OCI-M2 (cell line): Measurements from ENCODE around the gene C14orf93.
A peak's percentile ranks its signal among the peaks of the same experiment; 100 is the strongest.

Source experiments
- DNase-seq: peaks from one replicate; lab custom pipeline; 2025; ENCODE audit not compliant: unreplicated experiment; lab: John Stamatoyannopoulos, UW

Gene C14orf93

DNA sequence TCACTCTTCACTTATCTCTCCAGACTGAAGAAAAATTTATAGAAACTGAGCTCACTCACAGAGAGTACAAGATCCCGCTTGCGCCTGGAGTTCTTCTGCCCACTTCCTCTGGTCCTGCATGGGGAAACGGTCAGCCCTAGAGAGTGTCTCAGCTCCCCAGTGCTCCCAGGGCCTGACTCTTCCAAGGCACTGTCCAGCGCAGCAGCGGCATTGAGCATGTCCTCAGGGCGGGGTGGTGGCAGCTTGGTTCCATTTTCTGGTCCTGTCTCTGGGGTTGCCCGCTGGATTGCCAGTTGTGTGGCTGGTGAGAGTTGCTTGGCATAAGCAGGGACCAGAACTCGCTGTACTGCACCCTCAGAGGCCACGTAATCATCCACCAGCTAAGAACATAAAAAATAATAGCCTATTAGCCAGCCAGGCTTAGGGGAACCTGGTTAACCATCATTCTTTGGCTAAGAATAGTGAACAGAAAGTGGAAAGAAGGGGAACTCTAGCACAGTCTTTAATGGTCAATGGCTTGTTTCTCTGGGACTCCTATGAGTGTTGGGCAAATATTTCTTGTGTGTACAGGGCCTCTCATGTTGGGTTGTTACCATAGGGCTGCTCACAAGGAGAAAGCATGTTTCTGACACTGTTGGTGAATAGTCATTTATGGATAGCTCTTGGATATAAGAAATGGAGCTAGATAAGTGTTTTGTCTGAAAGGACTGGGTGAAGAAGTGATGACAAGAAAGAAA lies 13.9 kb downstream of the C14orf93 start:
- no peak for DNase-seq

DNA sequence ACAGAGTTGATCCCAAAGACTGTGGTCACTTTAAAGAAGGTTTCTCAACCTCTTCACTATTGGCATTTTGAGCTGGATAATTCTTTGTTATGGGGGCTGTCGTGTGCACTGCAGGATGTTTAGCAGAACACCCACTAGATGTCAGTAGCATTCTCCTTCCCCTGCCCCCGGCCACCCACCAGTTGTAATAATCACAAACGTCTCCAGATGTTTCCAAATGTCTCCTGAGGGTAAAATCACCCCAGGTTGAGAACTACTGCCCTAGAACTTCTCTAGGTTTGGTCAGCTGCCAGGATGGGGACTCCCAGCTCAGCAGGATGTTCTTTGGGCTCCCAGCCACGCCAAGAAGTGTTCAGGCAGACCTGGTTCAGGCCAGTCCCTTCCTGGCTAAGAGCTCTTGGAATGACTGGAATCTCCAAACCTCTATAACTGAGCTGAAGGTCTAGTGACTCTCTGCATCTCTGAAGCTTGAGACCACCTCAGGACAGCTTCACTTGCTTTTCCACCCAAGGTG lies 15.1 kb downstream of the C14orf93 start:
- DNase-seq = no peak

DNA sequence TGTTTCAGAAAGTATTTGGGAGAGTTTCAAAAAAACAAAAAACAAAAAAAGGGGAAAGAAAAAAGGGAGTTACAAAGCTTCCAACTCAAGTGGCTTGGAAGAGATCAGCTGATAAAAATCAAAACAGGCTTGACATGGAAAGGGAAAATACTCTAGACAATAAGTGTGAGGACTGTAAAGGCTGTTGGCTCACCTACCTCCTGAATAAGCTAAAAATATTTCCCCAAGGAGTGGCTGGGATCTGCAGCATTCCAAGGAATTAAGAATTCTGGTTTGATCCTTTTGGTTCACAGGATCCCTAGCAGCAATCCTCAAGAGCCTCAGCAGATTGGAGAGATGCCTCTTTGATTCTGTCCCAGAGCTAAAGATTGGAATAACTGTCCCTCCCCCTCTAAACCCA lies 16.4 kb downstream of the C14orf93 start:
- DNase-seq = no peak

DNA sequence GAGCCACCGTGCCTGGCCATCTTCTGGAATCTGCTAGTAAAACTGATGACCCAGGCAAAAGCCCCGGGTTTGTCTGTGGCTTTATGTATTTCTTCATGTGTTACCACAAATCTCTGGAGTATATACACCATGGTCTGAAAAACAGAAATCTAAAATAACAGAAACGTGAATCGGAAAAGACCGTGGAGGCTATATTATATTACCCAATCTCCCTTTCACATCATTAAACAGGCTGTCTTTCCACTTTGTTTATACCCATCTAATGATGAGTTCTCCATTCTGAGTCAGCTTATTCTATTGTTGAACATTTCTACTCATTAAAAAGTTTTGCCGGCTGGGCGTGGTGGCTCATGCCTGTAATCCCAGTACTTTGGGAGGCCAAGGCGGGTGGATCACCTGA lies 18.1 kb downstream of the C14orf93 start:
- DNase-seq = no peak

DNA sequence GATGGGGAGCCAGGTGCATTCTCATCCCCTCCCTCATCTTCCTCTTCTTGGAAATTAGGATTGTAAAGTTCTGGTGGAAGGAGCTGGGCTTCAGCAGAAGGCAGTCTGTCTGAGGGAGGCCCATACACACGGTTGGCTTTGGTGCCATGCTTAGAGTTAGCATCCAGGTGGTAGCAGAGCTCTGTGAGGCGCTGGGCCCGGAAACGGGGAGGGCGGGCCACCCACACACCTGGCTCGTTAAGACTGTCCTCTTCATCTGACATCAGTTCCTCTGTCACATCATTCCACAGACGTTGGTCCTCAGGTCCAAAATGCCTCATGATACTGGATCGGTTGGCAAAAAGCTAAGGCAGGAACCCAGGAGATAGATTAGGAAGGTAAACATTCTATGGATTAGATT lies 22.7 kb downstream of the C14orf93 start:
- DNase-seq = no peak

DNA sequence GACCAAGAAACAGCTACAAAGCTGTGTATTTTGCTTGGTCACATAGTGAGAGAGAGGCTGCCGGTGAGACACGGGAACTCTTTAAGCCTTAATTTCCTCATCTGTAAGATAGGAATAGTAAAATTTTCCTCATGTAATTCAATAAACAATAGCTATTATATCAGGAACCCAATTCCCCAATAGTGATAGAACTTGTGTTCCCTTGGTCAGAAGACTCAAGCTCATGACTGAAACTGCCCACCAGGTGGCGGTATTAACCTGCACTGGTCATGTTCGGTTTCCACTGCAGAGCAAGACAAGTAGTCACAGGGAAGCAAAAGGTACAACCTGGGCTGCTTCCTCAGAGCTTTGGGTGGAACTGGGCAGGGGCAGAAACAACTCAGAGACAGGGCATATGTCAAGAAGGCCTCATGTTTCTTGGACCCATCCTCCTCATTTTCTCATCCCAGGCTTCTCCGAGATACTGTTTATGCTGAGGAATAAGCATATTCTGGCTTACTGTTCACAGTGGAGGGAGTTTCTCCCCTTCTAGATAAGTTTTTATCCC lies 23.4 kb downstream of the C14orf93 start:
- peak; percentile 82 for DNase-seq

DNA sequence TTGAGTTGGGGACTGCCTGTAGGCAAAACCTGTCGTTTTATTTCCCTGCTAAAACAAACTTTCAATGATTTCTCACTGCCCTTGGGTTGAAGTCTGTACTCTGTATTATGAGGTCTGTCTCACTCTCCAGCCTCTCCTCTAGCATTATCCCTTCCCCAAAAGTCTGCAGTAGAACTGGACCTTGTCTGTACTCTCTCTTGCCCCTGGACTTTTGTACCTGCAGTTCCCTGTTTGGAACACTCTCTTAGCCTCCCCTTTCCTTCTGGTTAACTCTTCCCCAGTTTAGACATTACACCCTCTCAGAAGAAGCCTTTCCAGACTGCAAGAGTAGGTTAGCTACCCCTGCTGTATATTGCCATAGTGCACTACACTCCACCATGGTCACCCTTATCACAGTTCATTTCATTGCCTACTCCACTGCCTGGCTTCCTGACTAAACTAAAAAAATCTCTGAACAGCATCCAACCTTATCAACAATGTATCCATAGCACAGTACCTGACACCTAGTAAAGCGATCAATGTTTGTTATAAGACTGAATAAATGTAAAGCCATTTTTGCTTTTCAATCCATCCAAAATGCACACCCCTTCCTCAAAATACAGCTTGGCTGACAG lies 23.9 kb downstream of the C14orf93 start:
- DNase-seq = no peak

DNA sequence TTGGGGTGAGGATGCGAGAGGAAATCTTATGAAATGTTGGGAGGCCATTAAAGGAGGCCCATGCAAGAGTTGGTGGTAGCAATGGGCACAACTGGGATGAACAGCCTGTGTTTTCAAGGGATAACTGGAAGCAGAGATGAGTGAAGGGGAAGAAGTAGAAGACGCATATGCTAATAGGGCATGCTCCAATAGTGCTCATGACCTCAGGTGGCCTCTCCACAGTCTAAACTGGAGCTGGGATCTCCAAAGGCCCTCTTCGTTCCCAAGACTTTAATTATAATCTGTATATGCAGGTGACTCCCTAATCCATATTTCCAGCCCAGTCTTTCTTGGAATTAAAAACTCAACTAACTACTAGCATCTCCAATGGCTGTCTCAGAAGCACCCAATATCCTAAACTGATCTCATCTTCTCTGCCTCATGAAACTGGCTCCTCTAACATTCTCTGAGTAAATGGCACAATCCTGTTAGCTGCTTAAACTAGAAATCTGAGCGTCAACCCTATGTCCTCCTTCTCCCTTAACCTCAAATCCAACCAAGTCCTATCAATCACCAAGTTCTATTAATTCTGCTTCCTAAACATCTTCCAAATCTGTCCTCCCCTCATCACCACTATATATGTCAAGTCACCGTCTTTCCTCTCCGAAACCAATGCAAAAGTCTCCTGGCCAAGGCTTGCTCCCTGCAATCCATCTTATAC lies 24.8 kb downstream of the C14orf93 start:
- no peak for DNase-seq

DNA sequence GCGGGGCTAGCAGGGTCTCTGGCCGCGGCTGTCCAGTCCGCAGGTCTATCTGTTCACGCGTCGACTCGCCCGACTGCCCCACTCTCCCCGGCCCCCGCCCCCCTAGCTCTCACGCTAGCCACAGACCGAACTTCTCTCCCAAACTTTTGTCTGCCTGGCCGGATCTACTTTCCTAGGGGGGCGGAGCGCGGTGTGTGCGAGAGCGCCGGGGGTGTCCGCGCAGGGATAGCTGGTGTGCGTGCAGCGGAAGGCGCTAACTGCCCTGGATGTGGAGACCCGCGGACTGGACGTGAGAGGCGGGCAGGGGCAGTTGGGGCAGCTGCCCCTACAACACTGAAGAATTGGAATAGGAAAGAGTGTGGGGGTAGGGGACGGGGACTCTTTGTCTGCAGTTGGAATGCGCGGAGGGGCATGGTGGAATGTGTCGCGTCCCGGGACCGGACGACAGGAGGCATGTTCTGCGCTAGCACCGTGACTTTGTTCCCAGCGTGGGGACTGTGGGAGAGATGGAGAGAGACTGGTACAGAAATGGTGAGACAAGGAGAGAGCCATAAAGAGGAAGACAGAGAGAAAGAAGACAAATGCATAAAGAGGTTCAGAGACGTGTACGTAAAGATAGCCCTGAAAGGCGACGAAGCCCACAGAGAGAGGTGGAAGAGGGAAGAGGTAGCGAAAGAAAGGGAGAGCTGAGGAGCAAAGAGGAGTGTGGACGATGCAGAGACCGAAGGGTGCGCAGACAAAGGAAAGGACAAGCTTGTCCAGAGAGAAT lies 27.3 kb downstream of the C14orf93 start, which contains the start of gene AJUBA:
TSS of gene AJUBA (minus strand) at position 75 of the 769 bp plus-strand sequence. CDS start 285 bp downstream, outside the sequence.
- DNase-seq = no peak

DNA sequence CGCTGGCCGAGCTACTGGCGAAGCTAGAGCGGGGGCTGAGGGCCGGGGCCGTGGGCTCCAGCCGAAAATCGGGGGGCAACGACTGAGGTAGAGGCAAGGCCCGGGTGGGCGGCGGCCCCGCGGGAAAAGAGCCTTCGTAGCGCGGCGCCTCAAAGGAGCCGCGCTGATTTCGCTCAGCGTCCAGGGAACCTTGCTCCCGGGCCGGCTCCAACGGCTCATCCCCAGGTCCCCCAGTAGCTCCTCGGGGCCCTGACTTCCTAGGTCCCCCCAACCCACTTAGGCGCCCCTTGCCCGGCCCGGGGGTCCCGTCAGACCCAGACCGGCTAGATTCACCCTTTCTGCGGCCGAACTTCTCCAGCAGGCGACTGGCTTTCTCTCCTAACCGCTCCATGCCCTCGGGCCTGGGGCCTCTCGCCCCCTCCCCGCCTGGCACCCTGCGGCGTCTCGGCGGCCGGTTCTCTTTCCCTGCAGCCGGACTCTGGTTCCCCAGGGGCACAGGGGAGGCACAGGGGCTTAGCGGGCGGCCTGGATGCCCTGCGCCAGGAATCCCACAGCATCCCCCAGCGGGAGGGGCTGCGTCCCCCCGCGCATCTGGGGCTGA lies 28.0 kb downstream of the C14orf93 start:
- DNase-seq = no peak

DNA sequence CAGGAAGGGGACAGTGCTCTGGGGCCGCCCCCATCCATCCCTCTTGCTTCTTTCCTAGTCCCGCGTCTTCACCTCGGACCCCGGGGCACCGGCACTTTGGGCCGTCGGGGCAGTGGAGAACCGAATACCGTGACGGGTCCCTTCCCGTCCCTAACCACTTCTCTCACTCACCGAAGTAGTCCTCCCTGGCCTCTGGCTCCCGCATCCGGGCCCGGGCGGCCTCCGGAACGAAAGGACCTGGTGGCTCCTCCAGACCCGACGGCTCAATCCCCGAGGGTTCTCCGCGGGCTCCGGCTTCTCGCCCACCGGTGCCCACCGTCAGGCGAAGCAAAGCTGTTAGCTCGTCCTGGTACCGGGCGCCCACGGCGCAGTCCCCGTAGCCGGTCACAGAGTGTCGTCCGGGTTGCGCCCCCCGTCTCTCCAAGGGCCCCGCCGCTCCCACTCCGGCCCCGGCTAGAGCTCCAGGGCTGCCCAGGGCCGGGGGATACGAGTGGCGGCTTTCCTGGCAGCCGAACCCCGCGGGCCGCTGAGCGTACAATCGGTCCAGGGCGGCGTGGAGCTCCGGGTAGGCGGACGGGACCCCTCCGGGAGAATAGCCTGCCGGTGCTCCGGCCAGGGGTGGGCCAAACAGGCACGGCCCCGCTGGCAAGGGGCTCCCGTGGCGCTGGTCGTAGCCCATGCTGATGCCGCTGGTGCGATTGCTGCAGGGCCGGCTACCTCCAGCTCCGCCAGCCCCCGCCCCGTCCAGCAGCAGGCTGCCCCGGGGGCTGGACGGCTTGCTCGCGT lies 28.7 kb downstream of the C14orf93 start:
- DNase-seq = no peak

DNA sequence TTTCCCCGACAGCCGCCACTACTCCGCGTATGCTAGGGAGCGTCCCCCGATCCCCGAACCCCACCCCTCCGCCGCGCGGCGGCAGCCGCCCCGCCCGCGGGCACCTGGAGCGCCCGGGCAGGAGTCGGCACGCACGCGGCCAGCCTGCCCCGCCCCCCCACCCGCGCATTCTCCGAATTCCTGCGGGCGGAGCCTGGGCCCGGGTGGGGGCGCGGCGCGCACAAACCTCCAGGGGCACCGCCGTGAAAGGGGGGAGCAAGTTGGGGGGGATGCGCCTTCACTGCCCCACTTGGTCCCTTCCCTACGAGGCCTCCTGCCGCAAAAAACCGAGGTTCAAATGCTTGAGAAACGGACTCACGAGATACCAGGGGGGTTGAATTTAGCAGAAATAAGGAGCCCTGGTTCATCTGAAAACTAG lies 29.3 kb downstream of the C14orf93 start:
- no peak for DNase-seq

DNA sequence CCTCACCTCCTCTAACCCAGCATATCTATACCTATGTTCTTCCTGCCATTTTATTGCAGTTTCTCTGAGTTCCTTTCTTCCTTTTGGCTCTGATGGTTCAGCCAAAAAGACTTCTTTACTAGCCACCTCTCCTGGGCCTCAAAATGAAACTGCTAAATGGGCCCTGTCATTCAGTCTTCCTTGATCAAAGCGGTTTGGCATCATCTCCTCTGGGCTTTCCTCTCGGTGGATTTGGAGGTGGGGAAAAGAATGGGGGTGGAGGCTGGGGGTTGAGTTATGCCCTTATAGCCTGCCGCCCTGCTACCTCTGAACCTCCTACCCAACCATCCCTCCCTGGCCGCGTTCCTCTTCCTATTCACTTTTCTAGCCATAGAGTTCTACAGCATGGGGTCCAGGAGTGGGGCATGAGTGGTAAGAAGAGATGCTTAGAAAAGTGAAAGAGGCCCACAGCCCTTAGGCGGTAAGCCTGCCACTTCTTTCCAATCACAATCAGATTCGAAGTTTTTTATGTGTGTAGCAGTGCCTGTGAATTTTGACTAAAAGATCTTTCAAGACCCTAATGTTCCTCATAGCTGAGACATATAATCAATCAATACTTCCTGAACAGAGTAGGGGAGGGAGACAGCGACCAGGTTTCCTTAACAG lies 30.1 kb downstream of the C14orf93 start:
- DNase-seq = no peak

DNA sequence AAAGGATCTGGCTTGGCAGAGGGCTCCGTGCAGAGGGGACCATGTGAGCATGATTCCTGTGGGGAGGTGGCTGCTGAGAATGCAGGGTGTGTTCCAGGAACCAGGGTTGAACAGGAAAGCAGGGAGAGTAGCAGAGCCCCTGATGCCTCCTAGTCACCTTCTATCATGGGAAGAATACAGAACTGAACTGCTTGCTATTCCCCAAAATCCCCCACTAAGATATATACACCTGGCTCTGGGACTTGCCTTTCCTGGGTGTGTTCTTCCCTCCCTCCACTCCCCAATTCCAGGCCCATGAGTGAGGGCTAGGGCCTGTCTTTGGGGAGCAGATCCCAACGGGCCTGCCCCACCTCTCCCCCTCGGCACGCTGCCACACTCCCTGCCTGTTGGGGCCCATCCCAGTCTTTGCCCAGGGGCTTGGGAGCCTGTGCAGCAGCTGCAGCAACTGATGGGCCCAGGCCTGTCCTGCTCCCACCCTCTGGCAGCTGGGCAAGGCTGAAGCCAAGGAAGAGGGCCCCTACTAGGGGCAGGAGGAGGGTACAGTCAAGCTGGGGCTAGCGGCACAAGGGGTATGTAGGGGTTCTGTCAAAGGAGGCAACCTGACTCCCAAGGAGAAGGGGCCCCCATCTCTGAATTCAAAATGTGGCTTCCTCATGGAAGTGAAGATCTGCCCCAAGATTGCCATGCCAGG lies 30.8 kb downstream of the C14orf93 start:
- no peak for DNase-seq

DNA sequence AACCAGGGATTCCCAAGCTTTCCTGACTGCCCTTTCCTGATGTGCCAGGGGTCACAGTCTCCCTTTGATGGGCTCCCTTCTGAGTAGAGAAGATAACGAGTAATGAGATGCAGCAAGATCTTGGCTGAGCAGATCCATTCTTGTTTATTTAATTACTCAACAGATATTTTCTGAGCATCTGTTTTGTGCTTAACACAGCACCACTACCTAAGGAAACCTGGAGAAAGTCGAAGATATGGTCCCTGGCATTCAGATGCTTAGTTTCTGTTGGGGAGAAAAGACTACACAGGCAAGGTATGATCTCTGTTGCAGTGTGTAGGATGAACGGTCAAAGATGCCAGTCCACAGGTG lies 31.5 kb downstream of the C14orf93 start:
- no peak for DNase-seq

DNA sequence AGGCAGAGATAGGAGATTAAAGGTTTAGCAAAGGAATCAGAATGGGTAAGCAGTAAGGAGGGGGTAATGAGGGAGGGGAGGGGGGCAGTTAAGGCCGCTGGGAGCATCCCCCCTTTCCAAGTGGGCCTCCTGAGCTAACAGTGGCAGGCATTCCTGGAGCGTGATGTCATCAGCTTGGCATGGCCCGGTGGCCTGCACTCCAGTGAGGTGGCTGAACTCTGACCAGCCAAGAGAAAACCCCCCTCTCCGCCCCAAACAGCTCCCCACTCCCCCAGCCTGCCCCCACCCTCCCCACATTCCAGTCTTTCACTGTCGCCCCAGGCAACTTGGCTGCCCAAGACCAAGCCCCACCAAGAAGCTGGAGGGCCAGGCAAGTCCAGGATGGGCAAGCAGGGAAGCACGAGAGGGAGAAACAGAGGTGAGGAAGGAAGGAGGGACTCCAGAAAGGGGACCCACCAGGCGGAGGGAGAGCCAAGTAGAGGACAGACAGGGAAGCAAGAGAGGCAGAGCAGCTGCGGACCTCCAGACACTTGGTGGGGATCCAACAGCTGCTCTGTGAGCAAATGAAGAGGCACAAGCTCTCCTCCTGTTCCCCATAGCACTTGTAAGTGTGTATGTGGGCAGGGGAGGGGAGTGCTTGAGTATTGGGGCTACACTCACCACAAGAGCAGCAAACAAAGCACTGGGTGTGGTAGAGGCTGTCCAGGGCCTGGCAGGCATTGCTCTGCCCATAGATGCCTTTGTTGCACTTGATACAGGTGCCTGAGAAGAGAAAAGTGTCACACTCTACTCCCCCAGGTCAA lies 32.1 kb downstream of the C14orf93 start:
- DNase-seq = no peak

DNA sequence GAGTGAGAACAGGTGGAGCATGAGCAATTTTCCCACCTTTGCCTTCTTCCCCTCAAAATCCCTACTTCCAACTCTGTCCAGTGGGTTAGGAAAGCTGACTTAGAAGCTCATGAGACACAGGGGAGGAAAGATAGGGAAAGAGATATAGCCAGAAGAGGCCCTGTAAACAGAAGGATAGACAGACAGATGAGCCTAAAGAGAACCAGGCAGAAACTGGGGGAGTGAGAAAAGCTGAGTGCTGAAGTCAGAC lies 32.6 kb downstream of the C14orf93 start:
- no peak for DNase-seq
